Mesendoderm (in vitro differentiated cells): ENCODE results near the gene RGS17.
A peak's percentile ranks its signal among the peaks of the same experiment; 100 is the strongest.

Source experiments
- DNase-seq: peaks from one replicate; pipeline ENCODE4 v3.0.0; 2013
- H2AK5ac ChIP-seq: 2 replicates; pipeline ENCODE4 v1.6.1; 2013; ENCODE audit warnings: low read length, inconsistent platforms
- H2BK120ac ChIP-seq: 2 replicates; pipeline ENCODE4 v1.6.1; 2013; ENCODE audit warnings: low read depth, mild to moderate bottlenecking, low read length, moderate library complexity, mixed read lengths
- H2BK15ac ChIP-seq: replicated peaks from 2 replicates; pipeline ENCODE4 v1.6.1; 2013; ENCODE audit warnings: low read depth, mild to moderate bottlenecking, moderate library complexity
- H2BK5ac ChIP-seq: 2 replicates; pipeline ENCODE4 v1.6.1; 2013; ENCODE audit warnings: low read length, inconsistent platforms
- H3K18ac ChIP-seq: 2 replicates; pipeline ENCODE4 v1.6.1; 2013; ENCODE audit warnings: mild to moderate bottlenecking, low read length, mixed read lengths
- H3K23ac ChIP-seq: one replicate; pipeline ENCODE4 v1.6.1; 2013; ENCODE audit warnings: low read length
- H3K27ac ChIP-seq: 2 replicates; pipeline ENCODE4 v1.5.1; 2013; ENCODE audit warnings: low read depth, mild to moderate bottlenecking, inconsistent platforms, low read length, moderate library complexity
- H3K27me3 ChIP-seq: 2 replicates; pipeline ENCODE4 v1.6.1; 2013; ENCODE audit warnings: low read length, control low read depth, mild to moderate bottlenecking, inconsistent platforms; ENCODE audit not compliant: insufficient read depth, poor library complexity
- H3K36me3 ChIP-seq: 2 replicates; pipeline ENCODE4 v1.6.1; 2013; ENCODE audit warnings: low read length, inconsistent platforms; ENCODE audit not compliant: control insufficient read depth, insufficient read depth
- H3K4ac ChIP-seq: one replicate; pipeline ENCODE4 v1.6.1; 2013; ENCODE audit warnings: low read depth, mild to moderate bottlenecking, low read length, moderate library complexity
- H3K4me1 ChIP-seq: 2 replicates; pipeline ENCODE4 v1.6.1; 2013; ENCODE audit warnings: low read depth, low read length, inconsistent platforms; ENCODE audit not compliant: control insufficient read depth
- H3K4me2 ChIP-seq: 2 replicates; pipeline ENCODE4 v1.6.1; 2013; ENCODE audit warnings: low read length
- H3K4me3 ChIP-seq: 2 replicates; pipeline ENCODE4 v1.5.1; 2013; ENCODE audit warnings: mild to moderate bottlenecking, low read length
- H3K56ac ChIP-seq: one replicate; pipeline ENCODE4 v1.6.1; 2013; ENCODE audit warnings: low read length
- H3K79me1 ChIP-seq: 2 replicates; pipeline ENCODE4 v1.6.1; 2013; ENCODE audit warnings: low read length, inconsistent platforms
- H3K79me2 ChIP-seq: 2 replicates; pipeline ENCODE4 v1.6.1; 2013; ENCODE audit warnings: mild to moderate bottlenecking, low read length; ENCODE audit not compliant: control insufficient read depth, insufficient read depth
- H3K9ac ChIP-seq: 2 replicates; pipeline ENCODE4 v1.6.1; 2013; ENCODE audit warnings: low read length, inconsistent platforms
- H4K5ac ChIP-seq: one replicate; pipeline ENCODE4 v1.6.1; 2013; ENCODE audit warnings: low read length
- H4K8ac ChIP-seq: one replicate; pipeline ENCODE4 v1.6.1; 2013; ENCODE audit warnings: low read depth, mild to moderate bottlenecking, control low read depth, low read length, moderate library complexity
- WGBS: extraction: QIAGEN DNeasy Blood & Tissue Kit; methylation state at CpG from one replicate; pipeline ENCODE4 v1.1.7; 2013; ENCODE audit warnings: low lambda C conversion rate, missing lambda C conversion rate; ENCODE audit not compliant: insufficient coverage; ENCODE audit errors: extremely low coverage; 5-methylcytosine and 5-hydroxymethylcytosine counted together

Gene RGS17

DNA sequence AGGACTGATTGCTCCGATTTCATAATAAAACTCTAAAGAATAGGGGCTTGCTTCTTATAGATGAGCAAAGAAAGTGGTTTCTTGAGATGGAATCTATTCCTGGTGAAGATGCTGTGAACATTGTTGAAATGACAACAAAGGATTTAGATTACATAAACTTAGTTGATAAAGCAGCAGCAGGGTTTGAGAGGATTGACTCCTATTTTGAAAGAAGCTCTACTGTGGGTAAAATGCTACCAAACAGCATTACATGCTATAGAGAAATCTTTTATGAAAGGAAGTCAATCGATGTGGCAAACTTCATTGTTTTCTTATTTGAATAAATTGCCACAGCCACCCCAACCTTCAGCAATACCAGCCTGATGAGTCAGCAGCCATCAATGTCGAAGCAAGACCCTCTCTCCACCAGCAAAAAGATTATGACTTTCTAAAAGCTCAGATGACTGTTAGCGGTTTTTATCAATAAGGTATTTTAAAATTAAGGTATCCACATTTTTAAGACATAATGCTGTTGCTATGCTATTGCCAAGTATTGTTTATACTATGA, 115.9 kb downstream of the RGS17 start:
- no CpG with 5 or more reads among the region's 4 CpGs for WGBS
- no peak overlapping the region for H3K4me3 ChIP-seq

DNA sequence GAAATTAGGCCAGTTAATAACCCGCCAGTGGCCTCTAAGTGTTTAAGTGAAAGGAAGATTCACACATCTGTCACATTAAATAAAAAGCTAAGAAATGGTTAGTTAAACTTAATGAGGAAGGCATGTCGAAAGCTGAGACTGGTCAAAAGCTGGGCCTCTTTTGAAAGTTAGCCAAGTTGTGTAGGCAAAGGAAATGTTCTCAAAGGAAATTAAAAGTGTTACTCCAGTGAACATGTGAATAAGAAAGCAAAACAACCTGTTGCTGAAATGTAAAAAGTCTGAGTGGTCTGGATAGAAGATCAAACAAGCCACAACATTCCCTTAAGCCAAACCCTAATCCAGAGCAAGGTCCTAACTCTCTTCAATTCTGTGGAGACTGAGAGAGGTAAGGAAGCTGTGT, 117.6 kb downstream of the RGS17 start:
- DNase-seq: no peak
- no peak overlapping the region for H4K5ac ChIP-seq
- no CpG with 5 or more reads among the region's 2 CpGs for WGBS

More for the DNA sequence above, 115.9 kb downstream of the RGS17 start:
- no peak overlapping the region for H3K56ac ChIP-seq
- no peak overlapping the region for H2BK15ac ChIP-seq
- H3K9ac ChIP-seq: no peak overlapping the region
- no peaks in the 10 kb centered on the region for H3K36me3 ChIP-seq
- no peaks in the 10 kb centered on the region for H3K27me3 ChIP-seq
- no peak overlapping the region for H2BK5ac ChIP-seq
- no peak overlapping the region for H3K27ac ChIP-seq
- DNase-seq: peak; percentile 51
- H3K23ac ChIP-seq: no peak overlapping the region
- H4K8ac ChIP-seq: no peak overlapping the region
- peaks cover 3% of the 10 kb centered on the region for H3K4me1 ChIP-seq
- H3K79me2 ChIP-seq: no peaks in the 10 kb centered on the region
- H4K5ac ChIP-seq: no peak overlapping the region
- no peak overlapping the region for H3K4me2 ChIP-seq
- no peak overlapping the region for H2BK120ac ChIP-seq
- H3K4ac ChIP-seq: no peak overlapping the region
- H2AK5ac ChIP-seq: no peak overlapping the region
- no peak overlapping the region for H3K18ac ChIP-seq
- H3K79me1 ChIP-seq: no peaks in the 10 kb centered on the region

DNA sequence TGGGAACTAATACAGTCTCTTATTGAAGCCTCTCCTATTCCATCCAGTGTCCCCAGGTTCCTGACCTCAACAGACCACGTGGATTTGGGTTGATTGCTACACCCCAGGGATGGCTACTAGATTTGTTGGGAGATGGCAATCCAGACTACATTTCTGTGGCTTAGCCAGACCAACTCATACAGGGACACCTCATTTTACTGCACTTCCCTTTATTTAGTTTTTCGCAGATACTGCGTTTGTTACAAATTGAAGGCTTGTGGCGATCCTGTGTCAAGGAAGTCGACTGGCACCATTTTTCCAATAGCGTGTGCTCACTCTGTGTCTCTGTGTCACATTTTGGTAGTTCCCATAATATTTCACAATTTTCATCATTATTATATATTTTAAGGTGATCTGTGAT, 118.2 kb downstream of the RGS17 start:
- no peaks in the 10 kb centered on the region for H3K36me3 ChIP-seq
- no peak overlapping the region for H2BK5ac ChIP-seq
- H3K4me3 ChIP-seq: no peak overlapping the region
- no peak overlapping the region for H3K27ac ChIP-seq
- H4K8ac ChIP-seq: no peak overlapping the region
- H3K4ac ChIP-seq: no peak overlapping the region
- H4K5ac ChIP-seq: no peak overlapping the region
- H3K79me1 ChIP-seq: no peaks in the 10 kb centered on the region
- no peak overlapping the region for H3K9ac ChIP-seq
- no peak overlapping the region for H3K23ac ChIP-seq
- no peak overlapping the region for H2BK120ac ChIP-seq
- no peak overlapping the region for H2AK5ac ChIP-seq
- no peak overlapping the region for H3K4me2 ChIP-seq
- no peak overlapping the region for H2BK15ac ChIP-seq
- no peaks in the 10 kb centered on the region for H3K79me2 ChIP-seq
- H3K56ac ChIP-seq: no peak overlapping the region
- WGBS: no CpG with 5 or more reads among the region's 6 CpGs
- no peak overlapping the region for H3K18ac ChIP-seq
- peaks cover 3% of the 10 kb centered on the region for H3K4me1 ChIP-seq
- no peak for DNase-seq
- H3K27me3 ChIP-seq: no peaks in the 10 kb centered on the region

More for the DNA sequence above, 117.6 kb downstream of the RGS17 start:
- H3K36me3 ChIP-seq: no peaks in the 10 kb centered on the region
- no peak overlapping the region for H2BK120ac ChIP-seq
- no peak overlapping the region for H3K23ac ChIP-seq
- H3K4me2 ChIP-seq: no peak overlapping the region
- H4K8ac ChIP-seq: no peak overlapping the region
- no peaks in the 10 kb centered on the region for H3K79me2 ChIP-seq
- no peak overlapping the region for H2AK5ac ChIP-seq
- H3K79me1 ChIP-seq: no peaks in the 10 kb centered on the region
- H3K56ac ChIP-seq: no peak overlapping the region
- H3K27me3 ChIP-seq: no peaks in the 10 kb centered on the region
- no peak overlapping the region for H3K18ac ChIP-seq
- no peak overlapping the region for H2BK15ac ChIP-seq
- no peak overlapping the region for H3K4ac ChIP-seq
- H3K9ac ChIP-seq: no peak overlapping the region
- peaks cover 3% of the 10 kb centered on the region for H3K4me1 ChIP-seq
- H3K27ac ChIP-seq: no peak overlapping the region
- no peak overlapping the region for H3K4me3 ChIP-seq
- H2BK5ac ChIP-seq: no peak overlapping the region

DNA sequence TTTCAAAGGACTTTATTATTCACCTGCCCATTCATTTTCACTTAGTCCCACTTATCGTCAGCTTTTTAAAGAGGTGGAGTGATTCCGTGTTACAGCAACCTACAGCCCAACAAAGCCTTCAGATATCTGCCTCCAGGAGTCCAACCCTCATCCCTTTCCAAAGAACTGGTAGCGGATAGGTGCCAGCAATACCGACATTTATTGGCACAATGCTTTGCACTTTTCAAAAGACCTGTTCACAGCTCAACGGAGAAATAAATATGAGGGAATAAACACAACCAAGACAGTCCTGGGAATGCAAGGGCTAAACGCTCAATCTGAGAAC, 127.8 kb downstream of the RGS17 start:
- Histone ChIP-seq H3K4me2 (peak overlapping the region; percentile 81), H2BK120ac (no peak overlapping the region), H3K56ac (peak overlapping the region; percentile 92), H3K27me3 (no peaks in the 10 kb centered on the region), H3K4me3 (peak overlapping the region; percentile 76), H3K23ac (no peak overlapping the region), H4K8ac (no peak overlapping the region), H3K36me3 (no peaks in the 10 kb centered on the region), H3K79me1 (peaks cover 5% of the 10 kb centered on the region), H3K79me2 (peaks cover 28% of the 10 kb centered on the region), H4K5ac (no peak overlapping the region), H3K27ac (peak overlapping the region; percentile 95), H2BK5ac (no peak overlapping the region), H3K18ac (no peak overlapping the region), H2BK15ac (no peak overlapping the region), H3K4me1 (peaks cover 2% of the 10 kb centered on the region), H2AK5ac (no peak overlapping the region), H3K9ac (peak overlapping the region; percentile 75), H3K4ac (no peak overlapping the region)
- peak; percentile 47 for DNase-seq
- WGBS: no CpG with 5 or more reads among the region's 6 CpGs

DNA sequence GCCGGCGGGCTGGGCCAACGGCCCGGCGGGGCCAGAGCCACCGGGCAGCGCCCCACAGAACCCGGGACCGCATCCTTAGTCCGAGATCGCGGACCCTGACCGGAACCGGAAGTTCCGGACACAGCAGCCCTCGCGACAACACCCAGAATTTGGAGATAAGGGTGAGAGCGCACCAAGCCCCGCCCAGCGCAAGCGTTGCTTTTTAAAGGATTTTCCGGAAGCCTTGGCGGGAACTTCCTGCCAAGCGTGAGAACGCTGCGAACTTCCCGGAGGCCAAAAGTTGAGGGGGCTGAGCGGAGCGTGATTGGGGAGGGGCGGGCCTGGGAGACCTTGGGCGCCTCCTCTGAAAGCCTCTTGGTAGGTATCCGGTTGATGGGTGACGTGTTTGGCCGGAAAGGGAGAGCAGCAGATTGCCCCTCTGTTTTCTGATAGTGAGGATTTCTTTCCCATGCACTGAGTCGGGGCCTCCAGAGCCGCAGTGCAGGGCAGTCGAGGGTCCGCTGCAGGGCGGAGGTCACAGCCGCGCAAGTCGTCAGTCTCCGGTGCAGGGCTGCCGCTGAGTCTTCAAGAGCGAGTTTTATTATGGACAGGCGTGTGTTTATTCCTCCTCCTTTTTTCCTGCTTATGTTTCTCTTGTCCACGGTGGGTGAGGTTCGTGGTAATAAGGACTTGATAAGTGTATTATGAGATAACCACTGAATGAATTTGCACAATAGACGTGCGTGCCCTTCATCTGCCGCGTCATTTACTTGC, 128.3 kb downstream of the RGS17 start, which contains the start of gene MTRF1L:
Gene MTRF1L, minus strand, starts transcription at position 97 of the 753 bp plus-strand sequence. Its CDS starts 24 bp downstream, at position 73.
- Histone ChIP-seq H3K4me3 (peak within 1 kb of the TSS; percentile 99), H2AK5ac (peak within 1 kb of the TSS; percentile 71), H3K27ac (peak within 1 kb of the TSS; percentile 95), H3K79me1 (peaks cover 5% of the 10 kb centered on the region), H4K5ac (no peak within 1 kb of the TSS), H3K23ac (peak within 1 kb of the TSS; percentile 92), H3K4ac (peak within 1 kb of the TSS; percentile 79), H3K27me3 (no peaks in the 10 kb centered on the region), H3K4me1 (peaks cover 2% of the 10 kb centered on the region), H3K36me3 (no peaks in the 10 kb centered on the region), H2BK15ac (no peak within 1 kb of the TSS), H3K4me2 (peak within 1 kb of the TSS; percentile 97), H3K18ac (peak within 1 kb of the TSS; percentile 82), H2BK5ac (peak within 1 kb of the TSS; percentile 7), H4K8ac (no peak within 1 kb of the TSS), H3K56ac (peak within 1 kb of the TSS; percentile 98), H2BK120ac (no peak within 1 kb of the TSS), H3K9ac (peak within 1 kb of the TSS; percentile 98), H3K79me2 (peaks cover 28% of the 10 kb centered on the region)
- no CpG with 5 or more reads among the region's 52 CpGs for WGBS
- peak; percentile 100 for DNase-seq
